Nephron progenitor cell (in vitro differentiated cells): ENCODE measurements around the gene ASIC3.
A peak's percentile ranks its signal among the peaks of the same experiment; 100 is the strongest.

Experiments used
- DNase-seq: peaks from one replicate; pipeline ENCODE4 v3.0.0; 2021
- H3K27ac Mint-ChIP-seq: 2 replicates; pipeline ENCODE4 v1.8.0; 2021; ENCODE audit warnings: mild to moderate bottlenecking, moderate library complexity, mixed read lengths
- H3K27me3 Mint-ChIP-seq: 2 replicates; pipeline ENCODE4 v1.8.0; 2021; ENCODE audit warnings: mild to moderate bottlenecking, low read depth, mixed read lengths; ENCODE audit not compliant: poor library complexity
- H3K36me3 Mint-ChIP-seq: 2 replicates; pipeline ENCODE4 v1.8.0; 2021; ENCODE audit warnings: low read depth, mixed read lengths
- H3K4me1 Mint-ChIP-seq: 2 replicates; pipeline ENCODE4 v1.8.0; 2021; ENCODE audit warnings: mixed read lengths
- H3K4me3 Mint-ChIP-seq: 2 replicates; pipeline ENCODE4 v1.8.0; 2021; ENCODE audit warnings: mild to moderate bottlenecking, moderate library complexity, mixed read lengths
- H3K9me3 Mint-ChIP-seq: 2 replicates; pipeline ENCODE4 v1.8.0; 2021; ENCODE audit warnings: mild to moderate bottlenecking, moderate library complexity, mixed read lengths
- TF ChIP-seq, protein P1 (sequence below): fragments of 200-600 bp; sonication (generic); IDR thresholded peaks from 2 replicates; pipeline ENCODE4 v1.5.0; 2021; ENCODE audit warnings: antibody characterized with exemption

ASIC3 gene

DNA sequence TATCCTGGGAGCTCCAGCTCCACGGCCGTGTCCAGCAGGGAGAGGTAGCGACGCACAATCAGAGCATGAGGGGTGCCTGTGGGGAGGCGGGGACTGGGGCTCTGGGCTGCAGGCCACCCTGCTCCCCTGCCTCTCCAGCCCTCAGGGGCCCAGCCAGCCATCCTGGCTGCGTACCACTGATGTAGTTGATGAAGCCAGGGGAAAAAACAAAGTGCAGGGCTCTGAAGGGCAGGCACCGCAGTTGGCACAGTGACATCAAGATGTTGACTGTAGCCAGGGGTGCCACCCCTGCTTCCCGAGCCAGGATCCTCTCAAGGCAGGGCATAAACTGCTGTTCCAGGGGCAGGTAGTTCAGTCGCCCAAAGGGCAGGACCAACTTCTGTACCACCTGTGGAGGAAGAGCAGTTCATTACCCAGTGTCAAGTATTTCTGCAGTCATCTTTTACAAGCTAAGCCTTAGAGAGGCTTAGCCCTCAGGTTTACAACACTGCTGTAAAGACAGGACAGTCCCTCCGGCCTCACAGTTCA is 29.4 kb downstream of the ASIC3 start:
- Mint-ChIP-seq H3K4me3 (peak overlapping the region; percentile 71), H3K27ac (no peak overlapping the region), H3K36me3 (peaks cover 8% of the 10 kb centered on the region), H3K27me3 (no peaks in the 10 kb centered on the region), H3K9me3 (no peaks in the 10 kb centered on the region), H3K4me1 (peaks cover 38% of the 10 kb centered on the region)
- DNase-seq, result no peak
- TF ChIP-seq, protein P1, sequence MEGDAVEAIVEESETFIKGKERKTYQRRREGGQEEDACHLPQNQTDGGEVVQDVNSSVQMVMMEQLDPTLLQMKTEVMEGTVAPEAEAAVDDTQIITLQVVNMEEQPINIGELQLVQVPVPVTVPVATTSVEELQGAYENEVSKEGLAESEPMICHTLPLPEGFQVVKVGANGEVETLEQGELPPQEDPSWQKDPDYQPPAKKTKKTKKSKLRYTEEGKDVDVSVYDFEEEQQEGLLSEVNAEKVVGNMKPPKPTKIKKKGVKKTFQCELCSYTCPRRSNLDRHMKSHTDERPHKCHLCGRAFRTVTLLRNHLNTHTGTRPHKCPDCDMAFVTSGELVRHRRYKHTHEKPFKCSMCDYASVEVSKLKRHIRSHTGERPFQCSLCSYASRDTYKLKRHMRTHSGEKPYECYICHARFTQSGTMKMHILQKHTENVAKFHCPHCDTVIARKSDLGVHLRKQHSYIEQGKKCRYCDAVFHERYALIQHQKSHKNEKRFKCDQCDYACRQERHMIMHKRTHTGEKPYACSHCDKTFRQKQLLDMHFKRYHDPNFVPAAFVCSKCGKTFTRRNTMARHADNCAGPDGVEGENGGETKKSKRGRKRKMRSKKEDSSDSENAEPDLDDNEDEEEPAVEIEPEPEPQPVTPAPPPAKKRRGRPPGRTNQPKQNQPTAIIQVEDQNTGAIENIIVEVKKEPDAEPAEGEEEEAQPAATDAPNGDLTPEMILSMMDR, result no peak

DNA sequence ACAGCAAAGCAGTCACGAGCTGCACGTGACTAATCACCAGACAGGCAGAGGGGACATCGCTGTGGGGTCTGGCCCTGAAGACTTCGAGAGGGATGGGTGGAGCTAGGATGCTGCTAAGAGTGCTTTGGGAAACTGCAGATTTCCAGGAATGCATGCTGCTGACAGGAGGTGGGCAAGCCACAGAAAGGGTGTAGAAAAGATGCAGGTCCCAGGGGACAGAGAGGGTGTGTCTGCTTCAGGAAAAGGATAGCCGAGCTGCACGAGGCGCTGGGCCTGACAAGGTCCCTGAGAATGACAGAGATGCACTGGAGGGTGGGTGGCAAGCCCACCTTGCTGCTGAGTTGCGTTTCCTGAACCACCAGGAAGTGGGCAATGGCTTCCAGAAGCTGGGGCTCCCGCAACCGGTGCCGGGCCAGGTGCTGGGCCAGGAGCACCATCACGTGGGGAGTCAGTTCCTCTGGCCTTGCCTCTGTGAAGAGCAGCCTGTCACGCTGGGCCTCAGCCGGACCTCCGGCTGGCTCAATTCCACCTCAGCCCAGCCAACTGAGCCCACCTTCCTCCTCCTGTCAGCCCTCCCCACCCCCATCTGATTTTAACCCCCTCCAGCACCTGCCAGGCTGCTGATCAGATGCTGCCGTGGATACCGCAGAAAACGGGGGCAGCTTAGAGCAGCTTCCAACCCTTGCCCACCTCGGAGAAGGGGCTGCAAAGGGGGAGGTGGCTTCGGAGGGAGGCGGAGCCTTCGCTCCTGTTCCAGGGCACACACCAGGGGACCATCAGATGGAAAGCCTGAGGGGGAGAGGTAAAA is 30.1 kb downstream of the ASIC3 start:
- DNase-seq, result no peak

DNA sequence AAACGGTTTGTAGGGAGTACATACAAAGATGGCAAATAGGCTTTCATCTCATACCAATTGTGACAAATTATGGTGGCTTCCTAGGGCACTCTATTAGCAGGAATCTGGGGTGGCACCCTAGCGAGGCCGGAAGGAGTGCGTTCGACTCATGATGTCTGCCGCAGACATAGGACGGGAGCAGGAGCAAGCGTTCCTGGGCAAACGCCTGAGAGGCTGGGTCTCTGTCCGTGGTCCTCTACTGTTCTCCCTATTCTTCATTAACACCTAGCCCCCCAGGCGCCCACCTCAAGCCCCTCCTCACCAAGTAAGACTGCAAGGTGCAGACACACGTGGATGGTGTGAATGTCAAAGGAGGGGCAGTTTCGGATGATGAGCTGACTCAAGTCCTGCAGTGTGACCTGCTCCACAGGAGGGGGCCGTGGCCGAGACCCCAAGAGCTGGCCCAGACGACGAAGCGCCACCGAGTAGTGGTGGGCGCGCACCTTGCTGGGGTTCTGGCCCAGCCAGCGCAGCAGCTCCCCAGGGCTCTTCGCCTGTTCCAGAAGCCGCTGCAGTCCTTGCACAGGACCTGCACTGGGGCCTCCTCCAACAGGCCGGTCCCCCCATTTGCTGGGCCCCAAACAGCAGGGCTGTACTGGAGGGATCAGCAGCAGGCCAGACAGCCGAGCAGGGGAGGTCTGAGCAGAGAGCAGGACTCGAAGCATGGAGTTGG is 31.0 kb downstream of the ASIC3 start:
- no peaks in the 10 kb centered on the region for H3K9me3 Mint-ChIP-seq
- peak overlapping the region; percentile 88 for H3K4me3 Mint-ChIP-seq
- H3K27ac Mint-ChIP-seq, result peak overlapping the region; percentile 61
- H3K36me3 Mint-ChIP-seq, result peaks cover 8% of the 10 kb centered on the region
- H3K27me3 Mint-ChIP-seq, result no peaks in the 10 kb centered on the region
- H3K4me1 Mint-ChIP-seq, result peaks cover 41% of the 10 kb centered on the region
- TF ChIP-seq, protein P1, result no peak
- no peak for DNase-seq

More for the DNA sequence above, 30.1 kb downstream of the ASIC3 start:
- TF ChIP-seq, protein P1, result no peak
- no peaks in the 10 kb centered on the region for H3K27me3 Mint-ChIP-seq
- peaks cover 8% of the 10 kb centered on the region for H3K36me3 Mint-ChIP-seq
- peaks cover 41% of the 10 kb centered on the region for H3K4me1 Mint-ChIP-seq
- peak overlapping the region; percentile 88 for H3K27ac Mint-ChIP-seq
- peak overlapping the region; percentile 88 for H3K4me3 Mint-ChIP-seq
- H3K9me3 Mint-ChIP-seq, result no peaks in the 10 kb centered on the region

DNA sequence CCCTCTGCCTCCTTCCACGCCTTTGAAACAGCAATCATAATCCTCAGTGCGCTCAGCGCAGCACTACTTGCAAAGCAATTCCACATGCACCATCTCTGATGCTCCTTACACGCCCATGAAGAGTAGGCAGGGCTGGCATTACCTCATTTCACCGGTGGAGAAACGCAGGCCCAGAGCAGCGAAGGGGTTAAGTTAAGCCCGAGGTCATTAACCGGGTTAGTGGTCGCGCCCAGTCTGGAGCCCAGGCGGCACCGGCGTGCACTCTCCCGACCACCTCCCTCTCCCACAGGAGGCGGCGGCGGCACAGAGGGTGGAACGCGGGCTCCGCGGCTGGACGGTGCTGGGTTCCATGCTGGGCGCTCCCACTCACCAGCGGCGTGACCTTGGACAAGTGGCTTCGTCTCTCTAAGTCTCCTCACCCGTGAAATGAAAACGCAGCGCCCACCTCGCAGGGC is 31.8 kb downstream of the ASIC3 start:
- peaks cover 8% of the 10 kb centered on the region for H3K36me3 Mint-ChIP-seq
- peaks cover 47% of the 10 kb centered on the region for H3K4me1 Mint-ChIP-seq
- H3K4me3 Mint-ChIP-seq, result peak overlapping the region; percentile 88
- H3K27me3 Mint-ChIP-seq, result no peaks in the 10 kb centered on the region
- DNase-seq, result peak; percentile 56
- TF ChIP-seq, protein P1, result no peak
- H3K27ac Mint-ChIP-seq, result peak overlapping the region; percentile 86
- H3K9me3 Mint-ChIP-seq, result no peaks in the 10 kb centered on the region

DNA sequence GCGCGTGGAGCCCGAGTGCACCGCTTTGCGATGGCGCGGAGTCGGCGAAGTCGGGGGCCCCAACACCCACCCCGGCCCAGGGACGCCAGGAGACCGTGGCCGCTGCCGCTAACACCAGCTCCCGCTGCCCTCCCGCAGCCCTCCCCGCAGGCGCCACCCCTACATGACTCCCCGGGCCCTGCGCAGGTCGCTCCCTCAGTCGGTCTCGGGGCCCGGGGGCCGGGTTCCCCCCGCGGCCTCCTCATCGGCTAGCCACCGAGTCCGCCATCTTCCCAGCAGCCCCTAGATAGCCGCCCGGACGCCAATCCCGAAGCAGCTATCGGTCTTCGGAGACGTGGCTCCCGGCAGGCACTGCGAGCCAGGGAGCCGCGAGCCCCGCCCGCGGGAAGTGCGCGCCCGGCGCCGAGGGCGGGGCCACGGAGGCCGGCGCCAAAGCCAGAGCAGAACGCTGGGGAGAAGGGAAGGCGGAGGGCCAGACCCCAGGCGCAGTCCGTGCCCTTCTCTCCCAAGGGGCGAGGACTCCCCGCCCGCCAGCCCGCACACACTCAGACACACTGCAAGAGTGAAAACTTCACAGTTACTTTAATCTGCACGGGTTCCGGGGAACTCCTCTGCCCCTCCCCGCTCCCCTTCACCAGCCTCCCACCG is 32.3 kb downstream of the ASIC3 start, which contains the start of gene FASTK:
FASTK (minus strand) TSS at position 288 of the 648 bp plus-strand sequence; CDS start at position 245, 43 bp downstream.
- Mint-ChIP-seq H3K4me3 (peak within 1 kb of the TSS; percentile 89), H3K9me3 (no peaks in the 10 kb centered on the region), H3K27me3 (no peaks in the 10 kb centered on the region), H3K4me1 (peaks cover 53% of the 10 kb centered on the region), H3K27ac (peak within 1 kb of the TSS; percentile 86), H3K36me3 (peaks cover 6% of the 10 kb centered on the region)
- peak; percentile 87 for DNase-seq
- TF ChIP-seq, protein P1, result no peak
